Measurements from ENCODE around the gene LPP. TPM values are rescaled to one million over a fixed set of nuclear protein-coding genes. Genes with fewer than 3 reads are reported as not detected.

The LPP gene
- total and polyA plus RNA-seq, 2 donors (not counting 1 experiment from before 2014, with no cell fraction given) = 7.6 to 81.7 TPM

GRCh38 chr3:188721990-188722389 lies 568.0 kb downstream of the LPP start:
- no peak overlapping the region for H3K4me2 ChIP-seq (replicated peaks; ENCODE audit: low read depth, low read length, poor library complexity, severe bottlenecking)
- 89% methylated on average over 3 of the region's 3 CpGs for WGBS (ENCODE audit: insufficient coverage)
- TF ChIP-seq CTCF (IDR thresholded peaks at IDR 0.05) = no peak
- no peak for TF ChIP-seq EZH2 (IDR thresholded peaks at IDR 0.05; ENCODE audit: borderline replicate concordance, insufficient read depth, low read depth, low read length, poor library complexity, severe bottlenecking)
- POLR2A ChIA-PET = no interaction called here
- H3K27me3 ChIP-seq (replicated peaks in 1 of 4; ENCODE audit: control extremely low read depth in 1 of 4, control insufficient read depth in 3 of 4, insufficient read depth in 4 of 4, low read length in 3 of 4) = no peaks in the 10 kb centered on the region
- Mint-ChIP-seq H3K9me3 (ENCODE audit: insufficient read depth) (no peaks in the 10 kb centered on the region), H3K27ac (no peak overlapping the region), H3K27me3 (no peaks in the 10 kb centered on the region), H3K4me3 (no peak overlapping the region), H3K4me1 (peaks cover 2% of the 10 kb centered on the region)
- H4K20me1 ChIP-seq (ENCODE audit: control insufficient read depth, insufficient read depth, low read length, poor library complexity, severe bottlenecking) = no peaks in the 10 kb centered on the region
- CTCF ChIA-PET = no interaction called here
- no peaks in the 10 kb centered on the region for H3K9me3 ChIP-seq (ENCODE audit: control extremely low read depth in 1 of 3, control insufficient read depth in 2 of 3, insufficient read depth in 1 of 3, low read length in 2 of 3)
- H2AFZ ChIP-seq (ENCODE audit: insufficient read depth, low read depth, low read length, poor library complexity, severe bottlenecking) = no peak overlapping the region
- ATAC-seq (ENCODE audit: low read depth) (no peak), DNase-seq (no peak)
- no peaks in the 10 kb centered on the region for H3K36me3 ChIP-seq (replicated peaks in 1 of 2; ENCODE audit: control extremely low read depth in 1 of 2, control insufficient read depth in 1 of 2, extremely low read depth in 1 of 2, insufficient read depth in 2 of 2, low read length in 1 of 2)
- H3K4me3 ChIP-seq (ENCODE audit: control extremely low read depth in 1 of 5, extremely low read depth in 1 of 5, insufficient read depth in 1 of 5, low read depth in 2 of 5, low read length in 4 of 5) = no peak overlapping the region
- H3K9ac ChIP-seq (ENCODE audit: low read length) = no peak overlapping the region
- no peak overlapping the region for H3K27ac ChIP-seq (ENCODE audit: low read length in 2 of 2)
- intact Hi-C loops (cut with micrococcal nuclease) = no loop called here
- no peaks in the 10 kb centered on the region for H3K79me2 ChIP-seq (ENCODE audit: control insufficient read depth, insufficient read depth, low read length)
- no peaks in the 10 kb centered on the region for H3K4me1 ChIP-seq (ENCODE audit: control insufficient read depth in 2 of 2, insufficient read depth in 2 of 2, low read length in 2 of 2)

GRCh38 chr3:188722963-188723362 lies 569.0 kb downstream of the LPP start:
- no peak overlapping the region for H3K27ac ChIP-seq (ENCODE audit: low read length in 2 of 2)
- DNase-seq (no peak), ATAC-seq (ENCODE audit: low read depth) (no peak)
- no peaks in the 10 kb centered on the region for H4K20me1 ChIP-seq (ENCODE audit: control insufficient read depth, insufficient read depth, low read length, poor library complexity, severe bottlenecking)
- no peak overlapping the region for H2AFZ ChIP-seq (ENCODE audit: insufficient read depth, low read depth, low read length, poor library complexity, severe bottlenecking)
- H3K4me1 ChIP-seq (ENCODE audit: control insufficient read depth in 2 of 2, insufficient read depth in 2 of 2, low read length in 2 of 2) = no peaks in the 10 kb centered on the region
- WGBS (ENCODE audit: insufficient coverage) = no CpG with 5 or more reads among the region's 3 CpGs
- Mint-ChIP-seq H3K4me1 (peaks cover 11% of the 10 kb centered on the region), H3K9me3 (ENCODE audit: insufficient read depth) (no peaks in the 10 kb centered on the region), H3K4me3 (no peak overlapping the region), H3K27me3 (no peaks in the 10 kb centered on the region), H3K27ac (no peak overlapping the region)
- H3K9ac ChIP-seq (ENCODE audit: low read length) = no peak overlapping the region
- no peaks in the 10 kb centered on the region for H3K79me2 ChIP-seq (ENCODE audit: control insufficient read depth, insufficient read depth, low read length)
- intact Hi-C loops (cut with micrococcal nuclease) = no loop called here
- H3K27me3 ChIP-seq (replicated peaks in 1 of 4; ENCODE audit: control extremely low read depth in 1 of 4, control insufficient read depth in 3 of 4, insufficient read depth in 4 of 4, low read length in 3 of 4) = no peaks in the 10 kb centered on the region
- TF ChIP-seq EZH2 (IDR thresholded peaks at IDR 0.05; ENCODE audit: borderline replicate concordance, insufficient read depth, low read depth, low read length, poor library complexity, severe bottlenecking) (no peak), CTCF (IDR thresholded peaks at IDR 0.05) (no peak)
- ChIA-PET CTCF (no interaction called here), POLR2A (no interaction called here)
- no peaks in the 10 kb centered on the region for H3K36me3 ChIP-seq (replicated peaks in 1 of 2; ENCODE audit: control extremely low read depth in 1 of 2, control insufficient read depth in 1 of 2, extremely low read depth in 1 of 2, insufficient read depth in 2 of 2, low read length in 1 of 2)
- H3K9me3 ChIP-seq (ENCODE audit: control extremely low read depth in 1 of 3, control insufficient read depth in 2 of 3, insufficient read depth in 1 of 3, low read length in 2 of 3) = no peaks in the 10 kb centered on the region
- H3K4me3 ChIP-seq (ENCODE audit: control extremely low read depth in 1 of 5, extremely low read depth in 1 of 5, insufficient read depth in 1 of 5, low read depth in 2 of 5, low read length in 4 of 5) = no peak overlapping the region
- no peak overlapping the region for H3K4me2 ChIP-seq (replicated peaks; ENCODE audit: low read depth, low read length, poor library complexity, severe bottlenecking)
